GM19351 (cell line): Measurements from ENCODE around the gene LRRC32.

ENCODE experiments used
- ATAC-seq: cut with Tn5 transposase; IDR thresholded peaks from one replicate; pipeline ENCODE4 v1.9.1; 2021; ENCODE audit warnings: mild to moderate bottlenecking, moderate library complexity; ENCODE audit not compliant: unreplicated experiment

The LRRC32 gene, protein sequence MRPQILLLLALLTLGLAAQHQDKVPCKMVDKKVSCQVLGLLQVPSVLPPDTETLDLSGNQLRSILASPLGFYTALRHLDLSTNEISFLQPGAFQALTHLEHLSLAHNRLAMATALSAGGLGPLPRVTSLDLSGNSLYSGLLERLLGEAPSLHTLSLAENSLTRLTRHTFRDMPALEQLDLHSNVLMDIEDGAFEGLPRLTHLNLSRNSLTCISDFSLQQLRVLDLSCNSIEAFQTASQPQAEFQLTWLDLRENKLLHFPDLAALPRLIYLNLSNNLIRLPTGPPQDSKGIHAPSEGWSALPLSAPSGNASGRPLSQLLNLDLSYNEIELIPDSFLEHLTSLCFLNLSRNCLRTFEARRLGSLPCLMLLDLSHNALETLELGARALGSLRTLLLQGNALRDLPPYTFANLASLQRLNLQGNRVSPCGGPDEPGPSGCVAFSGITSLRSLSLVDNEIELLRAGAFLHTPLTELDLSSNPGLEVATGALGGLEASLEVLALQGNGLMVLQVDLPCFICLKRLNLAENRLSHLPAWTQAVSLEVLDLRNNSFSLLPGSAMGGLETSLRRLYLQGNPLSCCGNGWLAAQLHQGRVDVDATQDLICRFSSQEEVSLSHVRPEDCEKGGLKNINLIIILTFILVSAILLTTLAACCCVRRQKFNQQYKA

DNA sequence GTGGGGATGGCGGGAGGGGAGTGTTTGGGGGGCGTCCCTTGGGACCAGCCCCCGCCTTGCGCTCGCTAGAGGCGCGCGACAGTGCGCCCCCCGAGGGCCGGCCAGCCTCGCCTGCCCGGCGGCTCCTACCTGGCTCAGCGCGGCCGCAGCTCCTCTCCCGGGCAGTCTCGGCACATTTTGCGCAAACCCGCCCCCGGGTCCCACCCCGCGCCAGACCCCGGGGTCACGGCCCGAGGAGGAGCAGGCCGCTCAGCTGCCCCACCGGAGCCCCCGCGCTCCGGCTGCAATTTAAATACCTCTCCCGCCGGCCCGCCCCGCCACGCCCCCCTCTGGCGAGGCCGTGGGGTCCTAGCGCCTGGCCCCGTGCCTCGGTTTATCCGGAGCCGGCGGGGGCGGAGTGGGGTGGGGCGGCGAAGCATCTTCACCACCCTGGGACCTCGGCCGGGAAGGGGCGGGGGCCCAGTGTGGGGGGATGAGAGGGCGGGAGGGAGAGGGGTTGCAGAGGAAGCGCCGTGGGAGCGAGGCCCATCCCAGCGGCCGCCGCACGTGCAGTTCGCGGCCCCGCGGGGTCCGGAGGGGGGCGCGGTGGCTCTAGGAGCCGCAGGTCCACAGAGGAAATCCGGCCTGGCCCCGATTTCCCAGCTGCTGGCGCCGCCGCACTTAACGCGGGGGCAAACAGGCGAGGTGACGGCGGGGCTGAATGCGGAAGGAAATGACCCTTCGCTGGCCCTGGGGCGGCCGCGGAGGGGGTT, at the start of gene LRRC32:
Gene LRRC32, minus strand, starts transcription at position 263 of the 752 bp plus-strand sequence. CDS start 4,793 bp downstream, outside the sequence.
- no peak for ATAC-seq

DNA sequence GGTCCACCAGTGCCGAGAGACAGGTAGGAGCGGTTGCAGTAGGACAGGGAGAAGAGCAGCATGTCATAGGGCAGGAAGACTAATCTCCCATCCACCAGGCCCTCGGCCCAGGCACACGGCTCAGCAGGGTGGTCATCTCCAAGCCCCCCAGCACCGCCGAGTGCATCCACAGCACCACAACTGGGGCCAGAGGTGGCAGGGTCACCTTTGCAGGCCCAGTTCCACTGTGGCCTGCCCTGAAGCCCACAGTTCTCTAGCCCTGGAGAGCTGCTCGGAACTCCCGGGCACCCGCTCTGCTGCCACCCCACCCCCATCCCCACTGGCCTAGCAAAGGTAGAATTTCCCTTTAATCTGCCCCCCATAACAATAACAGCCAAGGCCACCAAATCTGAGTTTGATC, 49.1 kb upstream of the LRRC32 start:
- ATAC-seq: no peak

DNA sequence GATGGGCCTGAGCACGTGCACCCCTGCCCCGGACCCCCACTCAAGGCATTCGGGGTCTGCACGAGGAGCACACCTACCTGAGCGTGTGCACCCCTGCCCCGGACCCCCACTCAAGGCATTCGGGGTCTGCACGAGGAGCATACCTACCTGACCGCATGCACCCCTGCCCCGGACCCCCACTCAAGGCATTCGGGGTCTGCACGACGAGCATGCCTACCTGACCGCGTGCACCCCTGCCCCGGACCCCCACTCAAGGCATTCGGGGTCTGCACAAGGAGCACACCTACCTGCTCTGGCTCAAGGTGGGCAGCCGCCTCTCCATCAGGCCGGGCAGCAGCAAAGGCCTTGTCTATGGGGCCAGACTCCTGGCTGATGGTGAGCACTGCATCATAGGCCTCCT, 48.7 kb upstream of the LRRC32 start:
- ATAC-seq: no peak

DNA sequence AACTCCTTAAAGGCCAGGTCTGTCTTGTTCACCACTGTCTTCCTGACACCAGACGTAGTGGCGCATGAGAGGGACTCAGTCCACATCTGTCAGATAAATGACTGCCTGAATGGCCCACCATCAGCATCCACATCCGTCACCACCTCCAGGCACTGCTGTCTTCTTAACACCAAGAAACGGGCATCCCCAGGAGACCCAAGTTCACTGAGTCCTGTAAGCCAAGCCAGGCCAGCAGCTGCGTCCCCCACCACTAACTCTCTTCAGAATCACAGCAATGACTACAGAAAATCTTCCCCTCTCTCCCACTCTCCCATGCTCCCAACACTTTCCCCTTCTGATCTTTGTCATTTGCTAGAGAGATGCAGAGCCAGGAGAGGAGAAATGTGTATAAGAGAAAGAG, 47.3 kb upstream of the LRRC32 start:
- no peak for ATAC-seq

DNA sequence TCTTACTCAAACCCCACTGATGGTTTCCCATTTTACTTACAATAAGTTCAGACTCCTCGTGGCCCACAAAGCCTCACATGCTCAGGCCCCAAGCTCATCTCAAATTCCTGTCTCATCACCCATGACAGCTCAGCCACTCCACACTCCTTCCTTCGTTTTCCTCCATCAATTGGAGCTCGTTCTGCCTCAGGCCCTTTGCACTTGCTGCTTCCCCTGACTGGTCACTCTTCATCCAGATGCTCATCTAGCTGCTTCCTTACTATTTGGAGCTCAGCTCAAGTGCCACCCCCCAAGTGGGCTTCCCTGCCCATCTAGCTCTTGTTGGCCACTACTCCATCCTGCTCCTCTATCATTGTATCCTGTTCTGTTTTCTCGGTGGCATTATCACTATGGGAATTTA, 46.8 kb upstream of the LRRC32 start:
- ATAC-seq: no peak

DNA sequence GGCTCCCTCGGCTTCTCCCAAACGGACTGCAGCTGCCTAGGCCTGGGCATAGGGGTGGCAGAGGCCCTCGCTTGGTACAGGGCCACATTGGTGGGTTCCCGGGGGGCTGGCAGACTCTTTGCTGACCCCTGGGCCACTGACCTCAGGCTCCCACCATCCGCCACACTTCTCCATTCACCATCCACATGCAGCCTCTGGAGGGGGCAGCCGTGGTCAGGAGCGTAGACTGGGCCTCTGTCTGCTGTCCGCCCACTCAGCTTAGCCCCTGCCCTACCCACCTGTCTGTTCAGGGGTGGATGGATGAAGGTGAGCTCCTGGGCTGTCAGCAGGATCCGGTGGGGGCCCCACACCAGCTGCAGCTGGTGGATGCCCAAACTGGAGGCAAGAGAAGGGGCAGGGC, 45.7 kb upstream of the LRRC32 start:
- ATAC-seq: no peak

DNA sequence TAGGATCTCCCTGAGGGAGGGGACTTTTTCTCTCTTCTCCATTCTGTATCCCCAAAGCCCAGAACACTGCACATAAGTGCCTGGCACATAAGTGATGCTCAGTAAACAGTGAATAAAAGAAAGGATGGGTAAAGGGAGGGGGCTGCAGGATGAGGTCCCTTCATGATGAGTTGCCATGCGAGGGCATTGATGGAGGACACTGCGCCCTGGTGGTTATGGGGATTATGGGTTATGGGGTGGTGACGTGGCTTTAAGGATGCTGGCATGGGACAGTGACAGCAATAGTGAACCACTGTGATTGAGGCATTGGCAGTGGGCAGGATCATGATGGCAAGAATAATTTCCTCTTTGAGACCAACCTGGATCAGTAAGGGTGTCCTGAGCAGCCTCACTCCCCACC, 43.9 kb upstream of the LRRC32 start:
- no peak for ATAC-seq

DNA sequence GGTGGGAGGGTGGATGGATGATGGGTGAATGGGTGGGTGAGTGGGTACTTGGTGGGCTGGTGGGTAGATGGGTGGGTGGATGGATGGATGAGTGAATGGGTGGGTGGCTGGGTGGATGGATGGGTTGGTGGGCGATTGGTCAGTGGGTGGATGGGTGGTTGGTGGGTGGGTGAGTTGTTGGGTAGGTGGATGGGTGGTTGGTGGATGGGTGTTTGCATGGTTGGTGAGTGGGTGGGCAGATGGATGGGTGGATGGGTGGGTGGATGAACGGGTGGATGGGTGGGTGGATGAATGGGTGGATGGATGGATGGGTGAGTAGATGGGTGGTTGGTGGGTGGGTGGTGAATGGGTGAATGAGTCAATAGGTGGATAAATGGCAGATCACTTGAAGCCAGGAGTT, 43.0 kb upstream of the LRRC32 start:
- ATAC-seq: no peak

DNA sequence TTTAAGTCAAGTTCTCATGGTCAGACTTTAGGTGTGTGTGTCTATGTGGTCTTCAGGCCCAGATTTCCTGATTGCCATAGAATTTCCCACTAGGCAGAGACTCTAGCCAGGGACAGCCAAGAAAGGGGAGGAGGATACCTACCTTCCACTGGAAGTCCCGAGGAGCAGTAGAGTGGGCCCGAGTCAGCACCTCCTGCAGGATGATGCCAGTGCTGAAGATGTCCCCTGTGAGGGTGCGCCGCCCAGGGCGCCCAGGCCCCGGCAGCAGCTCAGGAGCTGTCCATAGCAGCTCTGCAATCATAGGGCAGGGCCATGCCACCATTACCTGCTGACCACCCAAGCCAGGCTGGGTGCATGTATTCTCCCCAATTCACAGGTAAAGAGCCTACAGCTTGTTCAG, 41.6 kb upstream of the LRRC32 start:
- no peak for ATAC-seq

DNA sequence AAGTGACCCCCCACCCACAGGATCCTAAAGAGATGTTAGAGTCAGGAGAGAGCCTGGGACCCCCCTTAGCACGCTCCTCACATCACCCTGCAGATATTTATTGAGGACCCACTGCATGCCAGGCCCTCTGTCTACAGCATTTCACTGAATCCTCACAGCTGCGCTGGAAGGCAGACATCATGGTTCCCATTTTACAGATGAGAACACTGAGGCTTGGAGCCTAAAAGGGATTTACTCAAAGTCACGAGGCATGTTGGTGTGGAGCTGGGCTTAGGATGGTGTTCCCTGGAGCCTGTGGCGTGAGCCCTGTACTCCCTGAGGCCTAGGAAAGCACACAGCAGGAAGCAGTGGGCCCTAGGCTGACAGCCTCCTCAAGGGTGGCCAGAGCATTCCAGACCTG, 39.2 kb upstream of the LRRC32 start:
- ATAC-seq: no peak

DNA sequence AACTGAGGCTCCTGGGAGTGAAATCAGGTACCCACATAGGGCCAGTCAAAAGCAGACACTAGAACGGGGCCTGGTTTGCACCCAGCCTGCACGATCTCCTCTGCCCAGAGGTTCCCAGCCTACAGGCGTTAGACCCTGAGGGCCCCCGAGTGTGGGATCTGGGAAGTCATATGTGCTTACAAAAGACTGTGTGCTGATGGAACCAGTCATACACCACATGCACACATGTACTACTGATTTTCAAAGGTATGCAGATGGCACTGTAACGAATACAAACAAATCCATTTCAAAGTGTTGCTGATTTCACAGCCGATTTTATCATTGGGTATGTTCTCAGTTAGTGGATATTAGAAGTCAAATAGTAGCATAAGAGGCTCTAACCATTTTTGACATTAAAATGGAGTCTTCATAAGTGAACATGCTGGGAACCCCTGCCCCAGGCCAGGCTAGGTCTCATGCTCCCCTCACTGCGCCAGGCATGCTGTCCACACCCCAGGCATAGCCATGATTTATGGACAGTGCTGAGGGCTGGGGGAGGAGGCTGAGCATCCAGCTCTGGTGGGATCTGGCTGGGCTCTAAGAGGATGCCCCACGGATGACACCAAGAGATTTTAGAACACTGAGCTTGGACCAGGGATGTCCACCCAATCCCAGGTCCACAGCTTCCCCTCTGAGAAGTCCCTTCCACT, 38.6 kb upstream of the LRRC32 start:
- ATAC-seq: no peak

DNA sequence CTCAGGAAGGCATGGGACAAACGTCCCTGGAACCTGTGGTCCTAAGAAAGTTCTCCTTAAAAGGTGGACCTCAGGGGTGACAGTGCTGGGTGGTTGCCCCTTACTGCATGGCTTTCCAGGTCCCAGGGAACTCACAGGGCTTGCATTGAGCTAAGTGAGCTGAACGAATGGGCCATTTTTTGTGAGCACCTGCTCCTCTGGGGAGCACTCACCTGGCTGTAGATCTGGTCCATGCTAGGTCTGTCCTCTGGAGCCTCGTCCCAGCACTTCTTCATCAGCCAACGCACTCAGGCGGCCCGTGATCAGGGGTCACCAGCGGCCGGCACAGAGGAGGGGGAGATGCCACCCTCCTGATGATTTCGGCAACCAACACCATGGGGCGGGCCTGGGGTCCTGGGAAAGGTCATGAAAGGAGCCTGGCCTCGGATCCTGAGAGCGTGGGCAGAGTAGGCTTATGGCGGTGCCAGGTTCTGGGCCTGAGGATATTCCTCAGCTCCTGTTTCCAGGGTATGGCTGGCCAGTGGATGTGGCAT, 36.8 kb upstream of the LRRC32 start:
- no peak for ATAC-seq

DNA sequence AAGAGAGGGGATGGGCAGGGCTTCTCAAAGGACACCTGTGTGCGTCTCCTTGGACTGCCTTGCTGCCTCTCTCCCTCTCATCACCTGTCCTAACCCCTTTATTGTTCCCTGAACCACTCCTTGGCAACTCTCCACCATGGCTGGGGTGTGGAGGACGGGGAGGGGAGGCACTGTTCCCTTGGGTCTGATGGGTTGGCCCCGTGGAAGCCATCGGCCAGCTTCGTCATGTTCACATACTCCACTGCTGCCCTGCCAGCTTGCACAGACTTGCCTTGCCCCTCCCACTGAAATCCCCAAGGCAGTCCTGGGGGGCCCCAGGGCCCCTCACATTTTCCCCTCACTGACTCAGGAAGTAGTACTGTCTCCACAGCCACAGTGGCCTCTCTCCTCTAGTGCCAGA, 36.1 kb upstream of the LRRC32 start:
- no peak for ATAC-seq

DNA sequence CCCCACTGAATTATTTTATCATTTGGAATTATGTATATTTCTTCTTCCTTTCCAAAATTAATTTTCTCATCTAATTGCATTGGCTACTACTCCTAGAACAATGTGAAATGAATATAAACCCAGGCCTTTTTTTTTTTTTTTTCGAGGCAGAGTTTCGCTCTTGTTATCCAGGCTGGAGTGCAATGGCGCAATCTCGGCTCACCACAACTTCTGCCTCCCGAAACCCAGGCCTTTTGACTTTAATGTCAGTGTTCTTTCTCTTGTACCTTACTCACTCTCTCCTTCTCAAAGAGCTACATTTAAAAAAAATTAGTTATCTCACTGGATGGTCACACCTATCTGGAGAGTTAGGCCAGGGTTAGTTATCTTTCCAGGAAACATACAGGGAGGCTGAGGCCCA, 35.3 kb upstream of the LRRC32 start:
- no peak for ATAC-seq

DNA sequence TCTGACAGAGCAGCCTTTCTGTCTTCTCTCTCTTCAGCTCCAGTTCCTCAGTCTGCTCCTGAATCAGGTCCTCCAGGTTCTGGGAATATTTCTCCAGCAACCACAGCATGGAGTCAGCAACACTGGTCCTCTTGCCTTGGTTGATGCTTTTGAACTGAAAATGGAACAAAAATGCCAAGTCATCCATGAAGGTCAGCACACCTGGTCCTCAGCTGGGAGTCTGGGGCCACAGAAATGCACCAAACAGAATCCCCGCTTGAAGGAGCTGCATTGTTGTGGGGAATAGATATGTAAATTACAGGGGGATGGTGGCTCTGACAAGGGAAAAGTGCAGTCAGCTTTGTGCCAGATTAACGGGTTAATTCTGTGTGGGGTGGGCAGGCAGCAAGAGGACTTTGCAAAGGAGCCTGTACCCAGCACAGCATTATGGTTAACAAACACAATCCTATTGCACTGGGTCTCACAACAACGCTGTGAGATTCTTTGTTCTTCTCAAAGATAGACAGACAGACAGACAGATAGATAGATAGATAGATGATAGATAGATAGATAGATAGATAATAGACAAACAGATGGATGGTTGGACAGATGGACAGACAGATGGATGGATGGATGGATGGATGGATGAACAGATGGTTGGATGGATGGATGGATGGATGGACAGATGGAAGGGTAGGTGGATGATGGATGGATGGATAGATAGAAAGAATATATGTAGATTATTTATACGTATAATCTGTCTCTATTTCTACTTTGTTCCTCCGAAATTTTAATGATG, 33.8 kb upstream of the LRRC32 start:
- no peak for ATAC-seq

DNA sequence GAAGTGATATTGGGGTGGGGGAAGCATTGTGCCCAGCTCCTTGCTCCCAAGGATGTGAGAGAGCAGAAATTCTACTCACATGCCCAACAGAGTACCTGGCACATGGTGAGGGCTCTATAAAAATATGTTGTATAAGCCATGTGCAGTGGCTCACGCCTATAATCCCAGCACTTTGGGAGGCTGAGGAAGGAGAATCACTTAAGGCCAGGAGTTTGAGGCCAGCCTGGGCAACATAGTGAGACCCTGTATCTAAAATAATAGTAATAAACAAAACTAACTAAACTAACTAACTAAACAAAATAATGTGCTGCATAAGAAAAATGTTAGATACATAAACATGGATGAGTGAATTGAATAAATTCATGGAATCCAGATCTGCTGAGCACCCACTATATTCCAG, 33.2 kb upstream of the LRRC32 start:
- ATAC-seq: no peak

DNA sequence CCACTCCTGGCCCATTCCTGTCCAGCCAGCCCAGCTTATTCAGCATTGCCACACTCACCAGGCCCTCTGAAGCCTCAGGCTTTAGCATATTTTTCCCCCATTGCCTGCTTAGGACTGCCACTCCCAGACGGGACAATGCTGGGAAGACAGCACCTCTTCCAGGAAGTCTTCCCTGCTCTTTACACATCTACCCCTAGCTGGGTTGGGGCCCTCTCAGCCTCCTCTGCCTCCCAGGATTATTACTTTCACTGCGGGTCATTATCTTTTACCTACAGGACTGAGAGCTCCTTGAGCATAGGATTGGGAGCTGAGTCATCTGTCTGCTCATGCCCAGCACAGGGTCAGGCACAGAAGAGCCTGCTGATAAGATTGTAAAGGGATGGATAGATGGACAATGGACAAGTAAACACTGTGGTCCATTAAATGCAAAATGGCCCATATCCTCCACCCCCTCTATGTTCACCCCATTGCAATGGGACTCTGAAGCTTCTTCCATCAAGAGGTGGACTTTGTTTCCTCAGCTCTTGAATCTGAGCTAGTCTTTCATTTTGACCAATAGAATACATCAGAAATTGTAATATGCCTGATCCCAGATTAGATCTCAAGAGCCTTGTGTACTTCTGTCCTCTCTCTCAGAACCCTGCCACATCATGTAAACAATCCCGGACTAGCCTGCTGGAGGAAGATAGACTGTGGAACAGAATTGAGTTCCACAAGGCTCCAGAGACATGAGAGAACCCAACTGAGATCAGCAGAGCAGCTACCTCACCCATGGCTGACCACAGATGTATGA, 32.0 kb upstream of the LRRC32 start:
- ATAC-seq: no peak

DNA sequence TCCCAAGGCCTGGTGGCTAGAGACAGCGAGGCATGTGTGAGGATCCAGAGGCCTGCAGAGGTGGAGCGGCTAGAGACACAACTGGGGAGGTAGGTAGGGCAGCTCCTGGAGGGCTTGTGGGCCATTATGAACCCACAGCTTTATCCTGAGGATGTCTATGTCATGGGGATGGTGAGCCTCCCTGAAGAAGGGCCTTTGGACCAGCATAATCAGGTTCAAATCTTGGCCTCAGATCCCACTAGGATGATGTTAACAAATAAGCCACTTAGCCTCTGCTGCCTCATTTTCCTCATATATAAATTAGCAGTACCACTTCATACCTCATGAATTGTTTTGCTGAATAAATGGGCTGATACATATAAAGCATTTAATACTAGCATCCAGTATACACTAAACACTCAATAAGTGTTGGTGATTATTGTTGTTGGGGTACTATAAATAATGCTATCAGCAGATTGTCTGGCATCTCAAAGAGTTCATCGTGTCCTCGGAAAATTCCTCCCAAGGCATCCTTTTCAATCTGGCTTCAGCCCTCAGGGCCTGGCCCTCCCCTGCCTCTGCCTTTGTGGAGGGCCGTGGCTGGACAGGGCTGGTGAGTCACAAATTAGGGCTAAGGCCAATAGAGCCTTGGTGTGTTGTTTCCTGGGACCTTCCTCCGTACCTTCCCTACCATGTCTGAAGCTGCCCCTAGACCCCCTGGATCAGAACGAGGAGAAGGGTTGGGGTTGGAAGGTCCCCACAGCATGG, 30.9 kb upstream of the LRRC32 start:
- ATAC-seq: no peak
